GM10248 (cell line): ENCODE data around the gene NEK11.

Experiments
- CTCF ChIA-PET: fragments of 300-600 bp; sonication (Branson Sonifier 250); formaldehyde crosslinking; extraction: SDS; loops from one replicate; lab custom pipeline; 2021; ENCODE audit warnings: antibody characterized with exemption; lab: Yijun Ruan, JAX
- POLR2A ChIA-PET: fragments of 350-650 bp; sonication (Branson Sonifier 250); formaldehyde crosslinking; extraction: SDS; loops from one replicate; lab custom pipeline; 2020; ENCODE audit warnings: antibody characterized with exemption; lab: Yijun Ruan, JAX
- DNase-seq: peaks from one replicate; pipeline ENCODE4 v3.0.0; 2012; ENCODE audit errors: extremely low spot score
- TF ChIP-seq, protein P1 (sequence below): IDR thresholded peaks from 2 replicates; pipeline ENCODE4 v1.5.1; 2012; ENCODE audit warnings: mild to moderate bottlenecking, low read depth; ENCODE audit errors: extremely low read depth, missing control alignments, control extremely low read depth

Gene NEK11

DNA sequence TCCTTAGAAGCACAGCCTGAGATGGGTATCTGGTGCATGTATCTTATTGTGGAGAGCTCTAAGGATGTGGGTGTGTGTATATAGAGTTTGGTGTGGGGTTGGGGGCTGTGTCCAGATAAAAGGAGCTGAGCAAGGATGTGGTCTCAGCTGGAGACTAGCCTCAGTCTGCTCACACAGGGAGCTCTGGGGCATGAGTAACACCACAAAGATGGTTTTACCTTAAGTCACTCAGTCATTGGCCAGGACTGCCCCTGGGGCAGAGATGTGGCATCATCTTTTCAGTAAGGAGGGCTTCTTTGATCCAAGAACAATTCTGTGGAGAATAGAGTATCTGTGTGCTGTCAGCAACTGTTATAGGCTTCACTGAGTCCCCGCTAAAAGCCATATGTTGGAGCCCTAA, 191.5 kb downstream of the NEK11 start:
- TF ChIP-seq, protein P1, sequence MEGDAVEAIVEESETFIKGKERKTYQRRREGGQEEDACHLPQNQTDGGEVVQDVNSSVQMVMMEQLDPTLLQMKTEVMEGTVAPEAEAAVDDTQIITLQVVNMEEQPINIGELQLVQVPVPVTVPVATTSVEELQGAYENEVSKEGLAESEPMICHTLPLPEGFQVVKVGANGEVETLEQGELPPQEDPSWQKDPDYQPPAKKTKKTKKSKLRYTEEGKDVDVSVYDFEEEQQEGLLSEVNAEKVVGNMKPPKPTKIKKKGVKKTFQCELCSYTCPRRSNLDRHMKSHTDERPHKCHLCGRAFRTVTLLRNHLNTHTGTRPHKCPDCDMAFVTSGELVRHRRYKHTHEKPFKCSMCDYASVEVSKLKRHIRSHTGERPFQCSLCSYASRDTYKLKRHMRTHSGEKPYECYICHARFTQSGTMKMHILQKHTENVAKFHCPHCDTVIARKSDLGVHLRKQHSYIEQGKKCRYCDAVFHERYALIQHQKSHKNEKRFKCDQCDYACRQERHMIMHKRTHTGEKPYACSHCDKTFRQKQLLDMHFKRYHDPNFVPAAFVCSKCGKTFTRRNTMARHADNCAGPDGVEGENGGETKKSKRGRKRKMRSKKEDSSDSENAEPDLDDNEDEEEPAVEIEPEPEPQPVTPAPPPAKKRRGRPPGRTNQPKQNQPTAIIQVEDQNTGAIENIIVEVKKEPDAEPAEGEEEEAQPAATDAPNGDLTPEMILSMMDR = no peak
- ChIA-PET POLR2A (no interaction called here), CTCF (no interaction called here)
- DNase-seq = no peak

DNA sequence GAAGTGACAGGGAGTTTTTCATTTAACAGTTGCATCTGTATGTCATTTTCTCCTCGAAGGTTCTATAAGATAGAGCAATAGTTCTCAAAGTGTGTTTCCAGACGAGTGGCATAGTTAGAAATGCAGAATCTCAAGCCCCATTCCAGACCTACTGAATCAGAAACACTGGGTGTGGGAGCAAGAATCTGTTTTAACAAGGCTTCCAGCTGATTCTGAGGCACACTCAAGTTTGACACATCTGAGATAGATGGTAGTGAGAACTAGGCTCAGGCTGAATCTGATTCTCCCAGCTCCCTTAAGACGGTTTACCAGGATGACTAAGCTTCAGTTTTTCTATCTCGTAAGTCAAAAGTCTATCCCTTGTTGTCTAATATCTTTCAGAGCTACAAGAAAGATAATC, 195.1 kb downstream of the NEK11 start:
- ChIA-PET POLR2A (no interaction called here), CTCF (interaction anchor here (1.2 to 1.3 kb wide), 2 partner anchors 14 to 30 kb away, joined by 3 to 5 read pairs; no protein-coding TSS in a partner anchor)
- no peak for DNase-seq
- TF ChIP-seq, protein P1 = no peak

DNA sequence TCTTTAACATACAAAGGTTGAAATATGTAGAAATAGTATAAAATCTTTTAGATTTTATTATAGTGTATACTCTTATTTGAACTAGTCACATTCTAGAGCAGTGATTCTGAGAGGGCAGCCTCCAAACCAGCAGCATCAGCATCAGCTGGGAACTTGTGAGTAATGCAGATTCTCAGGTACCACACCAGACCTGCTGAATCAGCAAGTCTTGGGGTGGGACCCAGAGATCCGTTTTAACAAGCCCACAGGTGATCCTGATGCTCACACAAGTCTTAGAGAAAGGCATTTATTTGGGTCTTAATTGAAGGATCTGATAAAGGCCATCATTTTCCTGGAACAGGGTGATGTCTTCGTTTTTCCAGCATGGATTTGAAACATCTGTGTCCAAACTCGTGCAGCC, 195.9 kb downstream of the NEK11 start:
- TF ChIP-seq, protein P1 = no peak
- CTCF ChIA-PET = interaction anchor here (0.6 to 1.3 kb wide), 3 partner anchors 13 to 30 kb away, joined by 3 to 5 read pairs (median 3); no protein-coding TSS in a partner anchor
- no peak for DNase-seq
- POLR2A ChIA-PET = no interaction called here

DNA sequence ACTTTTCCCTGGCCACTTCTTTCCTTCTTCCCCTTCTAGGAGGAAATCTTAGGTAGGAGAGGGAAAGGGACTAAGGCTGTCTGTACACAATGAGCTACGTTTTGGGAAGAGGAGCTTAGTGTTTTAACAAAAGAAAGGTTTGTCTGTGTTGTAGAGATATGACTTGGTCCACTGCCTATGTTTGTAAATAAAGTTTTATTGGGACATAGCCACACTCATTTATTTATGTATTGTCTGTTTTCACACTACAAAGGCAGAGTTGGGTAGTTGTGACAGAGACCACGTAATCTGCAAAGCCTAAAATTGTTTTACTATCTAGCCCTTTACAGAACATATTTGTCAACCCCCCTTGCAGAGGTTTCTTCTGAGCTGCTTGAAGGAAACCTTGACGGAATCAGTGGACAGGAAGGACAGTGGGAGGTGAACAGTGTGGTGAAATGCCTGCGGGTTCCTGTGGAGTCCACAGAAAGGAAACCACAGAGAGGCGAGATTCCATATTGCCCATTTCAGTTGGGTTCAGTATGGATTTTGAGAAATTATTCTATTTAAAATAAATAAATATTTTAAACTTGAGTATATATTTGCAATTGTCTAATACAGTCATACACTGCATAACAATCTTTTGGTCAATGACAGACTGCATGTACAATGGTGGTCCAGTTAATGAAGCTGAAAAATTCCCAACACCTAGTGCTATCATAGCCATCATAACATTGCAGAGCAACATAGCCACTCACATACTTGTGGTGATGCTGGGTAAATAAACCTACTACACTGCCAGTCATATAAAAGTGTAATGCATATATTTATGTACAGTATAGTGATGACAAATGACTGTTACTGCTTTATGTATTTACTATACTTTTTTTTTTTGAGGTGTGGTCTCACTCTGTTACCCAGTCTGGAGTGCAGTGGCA, 197.0 kb downstream of the NEK11 start:
- ChIA-PET POLR2A (no interaction called here), CTCF (interaction anchor here (0.6 kb wide), 1 partner anchor 19 kb away, joined by 3 read pairs; no protein-coding TSS in a partner anchor)
- TF ChIP-seq, protein P1 = no peak
- no peak for DNase-seq

DNA sequence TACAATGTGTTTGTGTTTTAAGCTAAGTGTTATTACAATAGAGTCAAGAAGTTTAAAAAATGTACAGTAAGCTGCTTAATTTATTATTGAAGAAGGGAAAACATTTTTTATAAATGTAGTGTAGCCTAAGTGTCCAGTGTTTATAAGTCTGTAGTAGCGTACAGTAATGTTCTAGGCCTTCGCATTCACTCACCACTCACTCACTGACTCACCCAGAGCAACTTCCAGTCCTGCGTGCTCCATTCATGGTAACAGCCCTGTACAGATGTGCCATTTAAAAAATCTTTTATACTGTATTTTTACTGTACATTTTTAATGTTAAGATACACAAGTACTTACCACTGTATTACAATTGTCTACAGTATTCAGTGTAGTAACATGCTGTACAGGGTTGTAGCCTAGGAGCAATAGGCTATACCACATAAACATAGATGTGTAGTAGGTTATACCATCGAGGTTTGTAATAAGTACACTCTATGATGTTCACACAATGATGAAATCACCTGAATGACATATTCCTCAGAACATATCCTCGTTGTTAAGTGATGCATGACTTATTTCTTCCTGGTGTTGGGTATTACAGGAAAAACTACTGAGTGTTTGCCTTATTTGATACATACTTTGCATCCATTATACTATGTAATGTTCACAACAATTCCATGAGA, 198.3 kb downstream of the NEK11 start:
- POLR2A ChIA-PET = no interaction called here
- DNase-seq = no peak
- TF ChIP-seq, protein P1 = no peak
- CTCF ChIA-PET = no interaction called here

DNA sequence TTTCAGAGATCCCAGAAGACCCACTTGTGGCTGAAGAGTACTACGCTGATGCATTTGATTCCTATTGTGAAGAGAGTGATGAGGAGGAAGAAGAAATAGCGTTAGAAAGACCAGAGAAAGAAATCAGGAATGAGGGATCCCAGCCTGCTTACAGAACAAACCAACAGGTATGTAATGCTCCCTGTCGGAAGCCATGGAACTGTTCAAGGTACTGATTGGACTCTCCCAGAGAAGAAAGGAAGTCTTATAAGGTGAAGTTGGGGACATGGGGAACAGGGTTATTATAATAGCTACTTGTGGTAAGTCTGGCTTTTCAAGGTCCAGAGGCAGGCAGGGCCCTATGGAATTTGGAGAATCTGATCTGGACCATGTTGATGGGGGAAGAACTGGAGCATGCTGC, 201.8 kb downstream of the NEK11 start:
- POLR2A ChIA-PET = no interaction called here
- no peak for DNase-seq
- CTCF ChIA-PET = interaction anchor here (1.2 to 1.6 kb wide), 2 partner anchors 10 to 65 kb away, joined by 3 read pairs; no protein-coding TSS in a partner anchor
- TF ChIP-seq, protein P1 = no peak
